AG09319 (cell line): Measurements from ENCODE around the gene RNF111.

Experiments used
- DNase-seq: peaks from one replicate; pipeline ENCODE4 v3.0.0-alpha.2; 2010; ENCODE audit warnings: low read depth; ENCODE audit errors: extremely low read depth
- CTCF ChIP-seq: IDR thresholded peaks from 2 replicates; pipeline ENCODE4 v1.5.1; 2011; ENCODE audit warnings: low read depth, mild to moderate bottlenecking, inconsistent platforms, low read length, moderate library complexity

Gene RNF111

DNA sequence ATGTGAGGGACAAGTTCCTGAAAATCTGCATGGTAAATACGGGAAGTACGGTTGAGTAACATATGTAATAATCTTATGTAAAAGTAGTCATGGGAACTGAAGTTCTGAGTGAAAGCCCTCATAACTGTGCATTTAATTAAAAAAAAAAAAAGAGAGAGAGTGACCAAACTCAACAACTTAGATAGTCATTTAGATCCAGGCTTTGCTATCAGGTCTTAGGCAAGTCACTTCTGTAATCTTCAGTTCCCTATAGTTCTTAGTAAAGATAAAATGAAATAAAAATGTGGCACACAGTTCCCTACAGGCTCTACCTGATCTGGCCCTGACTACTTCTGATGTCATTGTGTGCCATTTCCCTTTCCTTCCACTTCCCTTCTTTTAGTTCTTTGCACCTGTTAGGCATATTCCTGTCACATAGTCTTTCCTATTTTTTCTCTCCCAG, 15.0 kb downstream of the RNF111 start:
- no peak for TF ChIP-seq CTCF
- no peak for DNase-seq

DNA sequence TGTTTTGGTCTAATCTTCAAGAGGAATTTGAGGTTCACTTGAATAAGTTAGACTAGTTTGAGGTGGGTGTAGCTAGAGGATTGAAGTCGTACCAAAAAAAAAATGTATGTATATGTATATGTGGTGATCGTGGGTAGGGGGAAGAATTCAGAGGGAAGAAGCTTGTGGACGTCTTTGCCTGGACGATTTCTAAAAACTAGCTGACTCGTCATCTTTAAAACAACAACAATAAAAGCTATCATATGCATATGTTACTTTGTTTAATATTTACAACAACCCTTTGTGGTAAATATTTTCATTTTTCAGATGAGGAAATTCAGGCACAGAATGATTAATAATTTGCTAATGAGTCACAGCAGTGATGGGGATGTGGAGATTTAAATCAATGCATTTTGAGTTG, 18.1 kb downstream of the RNF111 start:
- no peak for DNase-seq
- TF ChIP-seq CTCF, result no peak

DNA sequence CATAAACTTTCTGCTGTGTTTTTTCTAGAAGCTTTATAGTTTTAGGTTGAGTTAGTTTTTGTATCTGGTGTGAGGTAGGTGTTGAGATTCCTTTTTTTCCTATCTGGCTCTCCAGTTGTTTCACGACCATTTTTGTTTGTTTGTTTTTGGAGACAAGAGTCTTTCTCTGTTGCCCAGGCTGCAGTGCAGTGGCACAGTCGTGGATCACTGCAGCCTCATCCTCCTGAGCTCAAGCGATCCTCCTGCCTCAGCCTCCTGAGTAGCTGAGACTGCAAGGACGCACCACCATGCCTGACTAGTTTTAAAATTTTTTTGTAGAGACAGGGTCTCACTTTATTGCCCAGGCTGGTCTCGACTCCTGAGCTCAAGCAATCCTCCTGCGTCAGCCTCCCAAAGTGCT, 20.6 kb downstream of the RNF111 start:
- no peak for DNase-seq
- no peak for TF ChIP-seq CTCF

GRCh38 chr15:59011262-59011952, 23.9 kb downstream of the RNF111 start:
- no peak for TF ChIP-seq CTCF
- no peak for DNase-seq

- no peak for TF ChIP-seq CTCF
- no peak for DNase-seq
Measured at GRCh38 chr15:59013246-59013873, 25.9 kb downstream of the RNF111 start.

- TF ChIP-seq CTCF, result no peak
- DNase-seq, result no peak
Measured at GRCh38 chr15:59014068-59014467, 26.6 kb downstream of the RNF111 start.

- DNase-seq, result no peak
- TF ChIP-seq CTCF, result no peak
Measured at GRCh38 chr15:59017449-59017848, 30.0 kb downstream of the RNF111 start.
